CD8-positive, alpha-beta memory T cell (primary cell): ENCODE data around the gene FKBP7. TPM values are rescaled to one million over a fixed set of nuclear protein-coding genes. Genes with fewer than 3 reads are reported as not detected.
"Not testable (repeated sequence)": the region's sequence is repeated elsewhere in the genome, so short reads cannot be mapped to it uniquely, and the experiment has no call there.

Source experiments
- CTCF ChIA-PET: fragments of 350-600 bp; sonication (Branson Sonifier 250); formaldehyde crosslinking; loops from one replicate; lab custom pipeline; 2021; ENCODE audit warnings: antibody characterized with exemption; lab: Charles Lee
- POLR2A ChIA-PET: fragments of 350-600 bp; sonication (Branson Sonifier 250); formaldehyde crosslinking; loops from one replicate; lab custom pipeline; 2021; ENCODE audit warnings: antibody characterized with exemption; lab: Charles Lee
- DNase-seq, 5 donors: peaks; one replicate each; pipeline versions ENCODE4 v3.0.0 to v3.0.0-alpha.2; 2020 to 2022; ENCODE audit warnings: mixed read lengths in 1 of 5
- H3K27ac ChIP-seq: one replicate; pipeline ENCODE4 v1.7.0; 2013; ENCODE audit warnings: low read depth, mild to moderate bottlenecking, low read length, moderate library complexity
- H3K27me3 ChIP-seq: 2 replicates; pipeline ENCODE4 v1.7.0; 2013; ENCODE audit warnings: low read length, mild to moderate bottlenecking; ENCODE audit not compliant: insufficient read depth, poor library complexity, severe bottlenecking
- H3K36me3 ChIP-seq: 2 replicates; pipeline ENCODE4 v1.7.0; 2013; ENCODE audit warnings: mild to moderate bottlenecking, low read length, moderate library complexity; ENCODE audit not compliant: insufficient read depth
- H3K4me1 ChIP-seq: 2 replicates; pipeline ENCODE4 v1.7.0; 2013; ENCODE audit warnings: mild to moderate bottlenecking, low read length, moderate library complexity; ENCODE audit not compliant: insufficient read depth
- H3K4me3 ChIP-seq: 2 replicates; pipeline ENCODE4 v1.7.0; 2013; ENCODE audit warnings: mild to moderate bottlenecking, low read length
- H3K9me3 ChIP-seq: 2 replicates; pipeline ENCODE4 v1.7.0; 2013; ENCODE audit warnings: mild to moderate bottlenecking, low read length
- H3K27ac Mint-ChIP-seq, 8 donors: one replicate each; pipeline ENCODE4 v1.8.0; 2020 to 2021; ENCODE audit warnings: mixed read lengths in 8 of 8, mild to moderate bottlenecking in 6 of 8, inconsistent platforms in 3 of 8, moderate library complexity in 3 of 8
- H3K27me3 Mint-ChIP-seq, 2 donors: one replicate each; pipeline ENCODE4 v1.8.0; 2020 to 2021; ENCODE audit warnings: mixed read lengths in 2 of 2, mild to moderate bottlenecking in 1 of 2, moderate library complexity in 1 of 2
- H3K36me3 Mint-ChIP-seq, 3 donors: one replicate each; pipeline ENCODE4 v1.8.0; 2020 to 2021; ENCODE audit warnings: mixed read lengths in 3 of 3, inconsistent platforms in 1 of 3, mild to moderate bottlenecking in 1 of 3
- H3K4me1 Mint-ChIP-seq, 3 donors: one replicate each; pipeline ENCODE4 v1.8.0; 2020 to 2021; ENCODE audit warnings: mixed read lengths in 3 of 3, inconsistent platforms in 1 of 3, mild to moderate bottlenecking in 1 of 3
- H3K4me3 Mint-ChIP-seq, 7 donors: one replicate each; pipeline ENCODE4 v1.8.0; 2020 to 2021; ENCODE audit warnings: mixed read lengths in 7 of 7, mild to moderate bottlenecking in 6 of 7, moderate library complexity in 4 of 7, inconsistent platforms in 2 of 7
- H3K9me3 Mint-ChIP-seq, 5 donors: one replicate each; pipeline ENCODE4 v1.8.0; 2020 to 2022; ENCODE audit warnings: mixed read lengths in 5 of 5, mild to moderate bottlenecking in 3 of 5, moderate library complexity in 2 of 5, inconsistent platforms in 1 of 5
- polyA plus RNA-seq: library from polyadenylated mRNA; unstranded; fragments of 300-500 nt; fragmentation: Illumina TruSeq; gene quantifications from one replicate; pipeline ENCODE4 v1.2.3, GENCODE V29; 2021
- total RNA-seq, 2 experiments: library from RNA; stranded (reverse); gene quantifications; one replicate each; pipeline ENCODE4 v1.2.3, GENCODE V29; 2021

The FKBP7 gene, protein sequence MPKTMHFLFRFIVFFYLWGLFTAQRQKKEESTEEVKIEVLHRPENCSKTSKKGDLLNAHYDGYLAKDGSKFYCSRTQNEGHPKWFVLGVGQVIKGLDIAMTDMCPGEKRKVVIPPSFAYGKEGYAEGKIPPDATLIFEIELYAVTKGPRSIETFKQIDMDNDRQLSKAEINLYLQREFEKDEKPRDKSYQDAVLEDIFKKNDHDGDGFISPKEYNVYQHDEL
- total RNA-seq: 1 to 10 TPM; 3.1 to 3.4 TPM
- 3.8 TPM for polyA plus RNA-seq

GRCh38 chr2:178478439-178479274, at the start of gene FKBP7:
TSS of gene FKBP7 (minus strand) at chr2:178478600. CDS start at chr2:178478499, 101 bp downstream.
- peak; percentile 81 to 91 (median 86) for DNase-seq
- Histone ChIP-seq H3K4me1 (peaks cover 34% of the 10 kb centered on the region), H3K27me3 (no peaks in the 10 kb centered on the region), H3K36me3 (no peaks in the 10 kb centered on the region), H3K9me3 (no peaks in the 10 kb centered on the region), H3K27ac (peak within 1 kb of the TSS; percentile 93), H3K4me3 (peak within 1 kb of the TSS; percentile 98)
- H3K27me3 Mint-ChIP-seq: no peaks in the 10 kb centered on the region
- H3K4me3 Mint-ChIP-seq: peak within 1 kb of the TSS; percentile 92 to 99 (median 98)
- POLR2A ChIA-PET: interaction anchor here (1.1 kb wide), 1 partner anchor 28 kb away, joined by 6 read pairs; the partner anchor contains the start of genes PJVK and PRKRA
- peaks cover 37 to 53% (median 45%) of the 10 kb centered on the region in 3 donors for H3K4me1 Mint-ChIP-seq
- H3K36me3 Mint-ChIP-seq: peaks cover 0 to 15% (median 0%) of the 10 kb centered on the region in 3 donors
- H3K27ac Mint-ChIP-seq: peak within 1 kb of the TSS; percentile 92 to 100 (median 98)
- CTCF ChIA-PET: interaction anchor here (0.5 to 1.2 kb wide), 3 partner anchors 33 to 77 kb away, joined by 3 read pairs; no protein-coding TSS in a partner anchor
- H3K9me3 Mint-ChIP-seq: no peaks in the 10 kb centered on the region

- Histone ChIP-seq H3K9me3 (no peaks in the 10 kb centered on the region), H3K36me3 (no peaks in the 10 kb centered on the region), H3K27me3 (no peaks in the 10 kb centered on the region), H3K4me3 (no peak overlapping the region), H3K27ac (no peak overlapping the region), H3K4me1 (peaks cover 12% of the 10 kb centered on the region)
- Mint-ChIP-seq H3K36me3 (peaks cover 9 to 45% (median 17%) of the 10 kb centered on the region in 3 donors), H3K4me1 (peaks cover 28 to 82% (median 45%) of the 10 kb centered on the region in 3 donors), H3K27me3 (no peaks in the 10 kb centered on the region), H3K27ac (peak overlapping the region in 1 of 8 donors; percentile 52), H3K9me3 (peaks cover 0 to 3% (median 0%) of the 10 kb centered on the region in 5 donors), H3K4me3 (peak overlapping the region in 1 of 7 donors; percentile 29)
- POLR2A ChIA-PET: no interaction called here
- no peak for DNase-seq
- CTCF ChIA-PET: interaction anchor here (0.9 to 1.1 kb wide), 2 partner anchors 9 kb away, joined by 3 read pairs; no protein-coding TSS in a partner anchor
Measured at GRCh38 chr2:178527592-178527991, 49.2 kb upstream of the FKBP7 start.

DNA sequence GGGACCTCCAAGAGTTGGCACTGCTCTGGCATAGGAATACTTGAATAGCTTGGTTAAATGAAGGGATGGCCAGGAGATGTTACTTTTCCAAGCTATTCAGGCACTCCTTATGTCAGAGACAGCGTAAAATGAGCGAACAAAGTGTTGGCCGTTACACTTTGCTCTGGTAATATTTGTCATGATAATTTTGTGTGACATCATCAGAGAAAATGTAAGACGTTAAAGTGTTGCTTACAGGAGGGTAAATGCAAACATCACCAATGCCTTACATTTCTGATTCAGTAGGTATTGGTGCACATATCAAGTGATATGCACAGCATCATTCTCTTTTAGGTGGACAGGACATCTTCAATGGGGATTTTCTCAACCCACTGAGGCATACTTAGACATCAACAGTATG, 47.9 kb upstream of the FKBP7 start:
- H3K27me3 ChIP-seq: no peaks in the 10 kb centered on the region
- Mint-ChIP-seq H3K4me3 (no peak overlapping the region), H3K36me3 (peaks cover 0 to 32% (median 13%) of the 10 kb centered on the region in 3 donors), H3K4me1 (peaks cover 28 to 81% (median 52%) of the 10 kb centered on the region in 3 donors), H3K27me3 (no peaks in the 10 kb centered on the region), H3K9me3 (peaks cover 0 to 3% (median 0%) of the 10 kb centered on the region in 5 donors), H3K27ac (no peak overlapping the region)
- H3K36me3 ChIP-seq: no peaks in the 10 kb centered on the region
- H3K4me1 ChIP-seq: peaks cover 12% of the 10 kb centered on the region
- ChIA-PET CTCF (no interaction called here), POLR2A (no interaction called here)
- no peak for DNase-seq
- no peaks in the 10 kb centered on the region for H3K9me3 ChIP-seq
- no peak overlapping the region for H3K27ac ChIP-seq
- H3K4me3 ChIP-seq: no peak overlapping the region

DNA sequence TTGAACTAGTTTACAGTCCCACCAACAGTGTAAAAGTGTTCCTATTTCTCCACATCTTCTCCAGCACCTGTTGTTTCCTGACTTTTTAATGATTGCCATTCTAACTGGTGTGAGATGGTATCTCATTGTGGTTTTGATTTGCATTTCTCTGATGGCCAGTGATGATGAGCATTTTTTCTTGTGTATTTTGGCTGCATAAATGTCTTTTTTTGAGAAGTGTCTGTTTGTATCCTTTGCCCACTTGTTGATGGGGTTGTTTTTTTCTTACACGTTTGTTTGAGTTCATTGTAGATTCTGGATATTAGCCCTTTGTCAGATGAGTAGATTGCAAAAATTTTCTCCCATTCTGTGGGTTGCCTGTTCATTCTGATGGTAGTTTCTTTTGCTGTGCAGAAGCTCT, 47.1 kb upstream of the FKBP7 start:
- H3K4me1 Mint-ChIP-seq: peaks cover 22 to 75% (median 45%) of the 10 kb centered on the region in 3 donors
- DNase-seq, H3K9me3 ChIP-seq, H3K27me3 Mint-ChIP-seq, CTCF ChIA-PET, H3K4me3 ChIP-seq, H3K9me3 Mint-ChIP-seq, H3K36me3 ChIP-seq, H3K27ac ChIP-seq, POLR2A ChIA-PET, H3K27me3 ChIP-seq: not testable (repeated sequence)
- H3K36me3 Mint-ChIP-seq: peaks cover 0 to 24% (median 13%) of the 10 kb centered on the region in 3 donors
- H3K4me1 ChIP-seq: peaks cover 12% of the 10 kb centered on the region
- peak overlapping the region in 5 of 7 donors; percentile 1 to 51 (median 20) for H3K4me3 Mint-ChIP-seq
- peak overlapping the region in 2 of 8 donors; percentile 5 to 11 for H3K27ac Mint-ChIP-seq

DNA sequence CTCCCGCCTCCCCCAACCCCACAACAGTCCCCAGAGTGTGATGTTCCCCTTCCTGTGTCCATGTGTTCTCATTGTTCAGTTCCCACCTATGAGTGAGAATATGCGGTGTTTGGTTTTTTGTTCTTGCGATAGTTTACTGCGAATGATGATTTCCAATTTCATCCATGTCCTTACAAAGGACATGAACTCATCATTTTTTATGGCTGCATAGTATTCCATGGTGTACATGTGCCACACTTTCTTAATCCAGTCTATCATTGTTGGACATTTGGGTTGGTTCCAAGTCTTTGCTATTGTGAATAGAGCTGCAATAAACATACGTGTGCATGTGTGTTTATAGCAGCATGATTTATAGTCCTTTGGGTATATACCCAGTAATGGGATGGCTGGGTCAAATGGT, 46.6 kb upstream of the FKBP7 start:
- H3K4me1 Mint-ChIP-seq: peaks cover 21 to 71% (median 42%) of the 10 kb centered on the region in 3 donors
- CTCF ChIA-PET: not testable (repeated sequence)
- H3K4me1 ChIP-seq: peaks cover 12% of the 10 kb centered on the region

DNA sequence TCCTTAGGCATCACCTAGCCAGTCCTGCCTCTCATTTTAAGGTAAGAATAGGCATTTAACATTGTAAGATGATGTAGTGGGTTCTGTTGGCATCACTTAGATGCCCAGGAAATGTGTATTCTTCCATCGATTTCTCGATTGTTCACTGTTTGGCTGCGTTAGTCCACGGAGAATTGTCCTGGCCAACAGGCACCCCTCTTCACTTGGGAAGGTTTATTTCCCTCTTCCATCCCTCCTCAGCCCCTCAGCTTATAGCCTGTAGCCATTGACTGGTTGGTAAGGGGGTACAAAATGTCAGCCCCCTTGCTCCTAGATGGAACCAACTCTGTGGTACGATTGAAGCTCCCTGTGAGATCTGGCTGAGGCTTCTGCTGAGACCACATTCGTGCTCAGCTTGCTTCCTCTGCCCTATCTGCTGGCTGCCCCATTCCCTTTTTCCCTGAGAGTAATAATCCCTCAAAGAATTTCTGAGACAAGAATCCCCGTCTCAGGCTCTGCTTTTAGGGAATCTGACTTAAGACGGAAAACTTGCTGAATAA, 45.3 kb upstream of the FKBP7 start:
- peak overlapping the region; percentile 81 to 95 (median 94) for H3K27ac Mint-ChIP-seq
- ChIA-PET CTCF (interaction anchor here (0.5 to 1.7 kb wide), 3 partner anchors 15 to 72 kb away, joined by 3 to 6 read pairs (median 5); no protein-coding TSS in a partner anchor), POLR2A (no interaction called here)
- Histone ChIP-seq H3K9me3 (no peaks in the 10 kb centered on the region), H3K36me3 (no peaks in the 10 kb centered on the region), H3K27me3 (no peaks in the 10 kb centered on the region), H3K4me1 (peaks cover 12% of the 10 kb centered on the region), H3K4me3 (peak overlapping the region; percentile 72), H3K27ac (peak overlapping the region; percentile 69)
- peak overlapping the region; percentile 88 to 95 (median 91) for H3K4me3 Mint-ChIP-seq
- H3K36me3 Mint-ChIP-seq: peaks cover 0 to 20% (median 11%) of the 10 kb centered on the region in 3 donors
- peaks cover 0 to 3% (median 0%) of the 10 kb centered on the region in 5 donors for H3K9me3 Mint-ChIP-seq
- H3K4me1 Mint-ChIP-seq: peaks cover 19 to 62% (median 38%) of the 10 kb centered on the region in 3 donors
- H3K27me3 Mint-ChIP-seq: no peaks in the 10 kb centered on the region
- peak in 1 of 5 donors; percentile 4 for DNase-seq

More for the DNA sequence above, 46.6 kb upstream of the FKBP7 start:
- DNase-seq, H3K27ac ChIP-seq, H3K27me3 Mint-ChIP-seq, H3K36me3 ChIP-seq, H3K4me3 ChIP-seq, H3K27ac Mint-ChIP-seq, POLR2A ChIA-PET, H3K9me3 ChIP-seq, H3K9me3 Mint-ChIP-seq, H3K27me3 ChIP-seq: not testable (repeated sequence)
- H3K4me3 Mint-ChIP-seq: peak overlapping the region in 1 of 7 donors; percentile 65
- H3K36me3 Mint-ChIP-seq: peaks cover 0 to 24% (median 13%) of the 10 kb centered on the region in 3 donors

GRCh38 chr2:178522950-178523595, 44.7 kb upstream of the FKBP7 start:
- Mint-ChIP-seq H3K4me1 (peaks cover 19 to 57% (median 38%) of the 10 kb centered on the region in 3 donors), H3K27ac (peak overlapping the region; percentile 81 to 95 (median 94)), H3K36me3 (peaks cover 0 to 24% (median 8%) of the 10 kb centered on the region in 3 donors), H3K27me3 (no peaks in the 10 kb centered on the region), H3K4me3 (peak overlapping the region; percentile 88 to 95 (median 91)), H3K9me3 (peaks cover 0 to 3% (median 0%) of the 10 kb centered on the region in 5 donors)
- Histone ChIP-seq H3K27me3 (no peaks in the 10 kb centered on the region), H3K4me1 (peaks cover 12% of the 10 kb centered on the region), H3K4me3 (peak overlapping the region; percentile 72), H3K27ac (peak overlapping the region; percentile 69), H3K36me3 (no peaks in the 10 kb centered on the region), H3K9me3 (no peaks in the 10 kb centered on the region)
- ChIA-PET POLR2A (interaction anchor here (0.9 kb wide), 1 partner anchor 72 kb away, joined by 3 read pairs; the partner anchor contains the start of genes PJVK and PRKRA), CTCF (interaction anchor here (0.9 to 1.7 kb wide), 6 partner anchors 16 to 108 kb away, joined by 3 to 6 read pairs (median 4); partner anchors contain the start of genes PJVK and PRKRA)
- peak; percentile 63 to 89 (median 80) for DNase-seq
